HepG2 (cell line): ENCODE data around the gene RABEP1. TPM values are rescaled to one million over a fixed set of nuclear protein-coding genes. Genes with fewer than 3 reads are reported as not detected.
"Not testable (repeated sequence)": the region's sequence is repeated elsewhere in the genome, so short reads cannot be mapped to it uniquely, and the experiment has no call there.

Experiments
- ATAC-seq: fragments of 200-7000 bp; cut with Tn5 transposase; 3 replicates; pipeline ENCODE4 v1.9.1; 2020; ENCODE audit warnings: mild to moderate bottlenecking, moderate library complexity
- BruUV-seq: library from RNA; stranded (reverse); fragments of 400-500 nt; replicated peaks from 2 replicates; lab custom pipeline; 2021; lab: Mats Ljungman, UMichigan
- CTCF ChIA-PET: fragments of 300-600 bp; formaldehyde crosslinking; extraction: SDS; loops from one replicate; lab custom pipeline; 2021; ENCODE audit warnings: low total read pairs, inconsistent platforms, low intra/inter-chr PET ratio; lab: Yijun Ruan, JAX
- POLR2A ChIA-PET: fragments of 350-600 bp; sonication (Branson Sonifier 250); formaldehyde crosslinking; loops from one replicate; lab custom pipeline; 2020; ENCODE audit warnings: antibody characterized with exemption, inconsistent platforms; lab: Yijun Ruan, JAX
- DNase-seq: peaks from one replicate; pipeline ENCODE4 v3.0.0-alpha.2; 2015; ENCODE audit warnings: low spot score
- FAIRE-seq: peaks from 3 replicates; lab custom pipeline; 2011; peaks lifted over from hg19 to GRCh38; lab: Jason Lieb, UNC
- H2AFZ ChIP-seq: one replicate; pipeline ENCODE4 v1.6.1; 2011; ENCODE audit warnings: low read length, inconsistent platforms
- H3K27ac ChIP-seq: fragments of 300-600 bp; 3 replicates; pipeline ENCODE4 v1.8.0; 2011; ENCODE audit warnings: mixed run types, mild to moderate bottlenecking, mixed read lengths, low read length, inconsistent platforms; ENCODE audit not compliant: insufficient read depth; ENCODE audit errors: extremely low read length
- H3K27me3 ChIP-seq, 2 experiments: fragments of 200-600 bp in 1 of 2; 2 replicates in 1 of 2; 3 replicates in 1 of 2; pipeline versions ENCODE4 v1.6.0 to v1.8.0; 2011; ENCODE audit warnings: low read length in 2 of 2, mild to moderate bottlenecking in 2 of 2, moderate library complexity in 2 of 2, inconsistent platforms in 1 of 2; ENCODE audit not compliant: insufficient read depth in 2 of 2, control insufficient read depth in 1 of 2
- H3K36me3 ChIP-seq, 2 experiments: fragments of 200-600 bp in 1 of 2; replicated peaks in 1 of 2; 2 replicates in 1 of 2; 3 replicates in 1 of 2; pipeline versions ENCODE4 v1.5.1 to v1.8.0; 2011; ENCODE audit warnings: low read length in 2 of 2, inconsistent platforms in 1 of 2; ENCODE audit not compliant: insufficient read depth in 2 of 2, control insufficient read depth in 1 of 2
- H3K4me1 ChIP-seq: 2 replicates; pipeline ENCODE4 v1.5.1; 2012; ENCODE audit warnings: low read length, inconsistent platforms; ENCODE audit not compliant: insufficient read depth
- H3K4me2 ChIP-seq: 2 replicates; pipeline ENCODE4 v1.6.0; 2011; ENCODE audit warnings: low read depth, low read length, inconsistent platforms
- H3K4me3 ChIP-seq, 3 experiments: fragments of 200-600 bp in 1 of 3; sonication (generic), shearing (Covaris generic) in 1 of 3; replicated peaks in 1 of 3; 2 replicates each; pipeline ENCODE4 v1.5.1; 2011 to 2016; ENCODE audit warnings: low read length in 3 of 3, inconsistent platforms in 2 of 3, low read depth in 2 of 3, mild to moderate bottlenecking in 2 of 3, control low read depth in 1 of 3, mixed read lengths in 1 of 3; ENCODE audit not compliant: insufficient read depth in 1 of 3
- H3K79me2 ChIP-seq: one replicate; pipeline ENCODE4 v1.6.1; 2011; ENCODE audit warnings: low read length, inconsistent platforms; ENCODE audit not compliant: insufficient read depth
- H3K9ac ChIP-seq: 2 replicates; pipeline ENCODE4 v1.6.0; 2011; ENCODE audit warnings: mild to moderate bottlenecking, low read depth, low read length, inconsistent platforms; ENCODE audit not compliant: insufficient read depth
- H3K9me3 ChIP-seq: 2 replicates; pipeline ENCODE4 v1.5.1; 2012; ENCODE audit warnings: mild to moderate bottlenecking, low read length
- H4K20me1 ChIP-seq: 2 replicates; pipeline ENCODE4 v1.6.0; 2011; ENCODE audit warnings: inconsistent platforms, mild to moderate bottlenecking, low read length, moderate library complexity; ENCODE audit not compliant: insufficient read depth
- HNF1A ChIP-seq, 2 experiments: sonication (generic) in 1 of 2; formaldehyde crosslinking in 1 of 2; IDR thresholded peaks; 2 replicates each; pipeline versions ENCODE4 v1.4.0 to v1.6.1; 2016 to 2020; ENCODE audit warnings: borderline replicate concordance in 1 of 2, low read depth in 1 of 2, mild to moderate bottlenecking in 1 of 2, missing genetic modification reagents in 1 of 2
- WGBS: methylation state at CpG from one replicate; pipeline ENCODE4 v1.1.6; 2017; ENCODE audit warnings: low lambda C conversion rate; 5-methylcytosine and 5-hydroxymethylcytosine counted together
- in situ Hi-C: cut with HindIII; loops from 2 replicates; pipeline ENCODE4 v1.10.0; 2017; ENCODE audit warnings: low pct_unique_long_range_greater_than_20kb; ENCODE audit not compliant: extremely low pct_ligation_motif_present
- intact Hi-C: fragments of 100-400 bp; cut with micrococcal nuclease; formaldehyde crosslinking; loops from one replicate; pipeline ENCODE4 v1.10.0; 2022; ENCODE audit not compliant: unreplicated experiment
- polyA plus RNA-seq, 8 experiments: library from polyadenylated mRNA; depleted of rRNA in 3 of 8; stranded (reverse) in 7 of 8; unstranded in 1 of 8; fragments of >200 nt; fragmentation: Illumina TruSeq in 4 of 8; extraction: Trizol in 4 of 8; gene quantifications; 2 replicates each; pipeline versions ENCODE4 v1.2.1 to v1.2.3, GENCODE V29; 2011 to 2016; ENCODE audit warnings: low read depth in 4 of 8, missing spikeins in 1 of 8, mixed read lengths in 1 of 8; ENCODE audit not compliant: insufficient read depth in 1 of 8
- total RNA-seq, 5 experiments: library from RNA; depleted of rRNA; stranded (reverse); fragments of >200 nt; fragmentation: Illumina TruSeq; extraction: Trizol; gene quantifications; 2 replicates each; pipeline ENCODE4 v1.2.3, GENCODE V29; 2016; ENCODE audit warnings: low read depth in 1 of 5

Gene RABEP1
- total and polyA plus RNA-seq, 2 of the 13 experiments (the other 11 are each of a cell fraction or from before 2014, with no cell fraction given) = 13.7 to 41.5 TPM

- Histone ChIP-seq H4K20me1 (peaks cover 14% of the 10 kb centered on the region), H3K4me1 (peaks cover 13% of the 10 kb centered on the region)
- H3K4me3 ChIP-seq, ATAC-seq, intact Hi-C loops, H2AFZ ChIP-seq, H3K27ac ChIP-seq, CTCF ChIA-PET, H3K9me3 ChIP-seq, POLR2A ChIA-PET, H3K27me3 ChIP-seq, BruUV-seq, in situ Hi-C loops, H3K4me2 ChIP-seq, H3K79me2 ChIP-seq, H3K9ac ChIP-seq, DNase-seq, H3K36me3 ChIP-seq, FAIRE-seq: not testable (repeated sequence)
- peak; percentile 82 for TF ChIP-seq HNF1A (IDR thresholded peaks at IDR 0.05; ENCODE audit: low read depth)
- TF ChIP-seq HNF1A (CRISPR knock-in tag; IDR thresholded peaks at IDR 0.05; ENCODE audit: borderline replicate concordance) = peak; percentile 72; the same call in 1 of the 2 replicates
- 64% methylated on average over 5 of the region's 7 CpGs for WGBS
Observed at GRCh38 chr17:5239769-5240168, 42.3 kb upstream of the RABEP1 start.
